Measurements from ENCODE around the gene ASNSD1.
"Not testable (repeated sequence)": the region's sequence is repeated elsewhere in the genome, so short reads cannot be mapped to it uniquely, and the experiment has no call there.

Gene ASNSD1

DNA sequence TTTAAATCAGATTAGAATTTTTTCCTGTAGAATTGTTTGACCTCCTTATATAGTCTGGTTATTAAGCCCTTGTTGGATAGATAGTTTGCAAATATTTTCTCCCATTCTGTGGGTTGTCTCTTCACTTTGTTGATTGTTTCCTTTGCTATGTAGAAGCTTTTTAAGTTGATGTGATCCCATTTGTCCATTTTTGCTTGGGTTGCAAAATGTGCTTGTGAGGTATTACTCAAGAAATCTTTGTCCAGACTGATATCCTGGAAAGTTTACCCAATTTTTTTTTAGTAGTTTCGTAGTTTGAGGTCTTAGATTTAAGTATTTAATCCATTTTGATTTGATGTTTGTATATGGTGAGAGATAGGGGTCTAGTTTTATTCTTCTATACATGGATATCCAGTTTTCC is 26.5 kb downstream of the ASNSD1 start:
- not testable (repeated sequence) for DNase-seq (ENCODE audit: low spot score)

DNA sequence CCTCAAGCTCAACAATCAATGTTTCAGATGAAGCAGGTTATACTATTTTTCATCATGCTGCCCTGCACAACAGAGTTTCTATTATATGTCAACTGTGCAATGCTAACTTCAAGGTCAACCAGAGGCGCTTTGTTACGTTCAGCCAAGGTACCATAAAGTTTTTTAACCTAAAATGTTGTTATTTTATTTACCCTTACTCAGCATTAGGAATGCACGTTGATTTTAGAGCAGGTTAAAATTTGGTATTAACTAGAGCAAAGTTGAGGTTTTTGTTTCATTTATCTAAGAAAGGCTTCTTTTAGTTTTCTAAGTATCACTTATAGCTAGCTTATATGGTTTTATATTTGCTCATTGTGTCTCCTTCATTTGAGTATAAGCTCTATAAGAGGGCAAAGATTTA is 35.0 kb downstream of the ASNSD1 start:
- no peak for DNase-seq (ENCODE audit: low spot score)

GRCh38 chr2:189698020-189698887 is 37.0 kb downstream of the ASNSD1 start:
- peak; percentile 43 for DNase-seq (ENCODE audit: low spot score)

DNA sequence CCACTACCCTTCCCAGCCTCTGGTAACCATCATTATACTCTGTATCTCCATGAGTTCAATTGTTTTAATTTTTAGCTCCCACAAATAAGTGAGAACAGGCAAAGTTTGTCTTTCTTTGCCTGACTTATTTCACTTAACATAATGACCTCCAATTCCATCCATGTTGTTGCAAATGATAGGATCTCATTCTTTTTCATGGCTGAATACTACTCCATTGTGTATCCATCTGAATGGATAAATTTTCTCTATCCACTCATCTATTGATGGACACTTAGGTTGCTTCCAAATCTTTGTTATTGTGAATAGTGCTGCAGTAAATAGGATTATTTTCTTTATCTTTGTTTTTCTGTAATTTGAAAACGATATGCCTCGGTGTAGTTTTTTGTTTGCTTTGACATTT is 39.4 kb downstream of the ASNSD1 start:
- DNase-seq (ENCODE audit: low spot score), result no peak

- no peak for DNase-seq (ENCODE audit: low spot score)
Observed at GRCh38 chr2:189702071-189702470, 40.8 kb downstream of the ASNSD1 start.

- DNase-seq (ENCODE audit: low spot score), result no peak
Observed at GRCh38 chr2:189709501-189710221, 48.4 kb downstream of the ASNSD1 start.

DNA sequence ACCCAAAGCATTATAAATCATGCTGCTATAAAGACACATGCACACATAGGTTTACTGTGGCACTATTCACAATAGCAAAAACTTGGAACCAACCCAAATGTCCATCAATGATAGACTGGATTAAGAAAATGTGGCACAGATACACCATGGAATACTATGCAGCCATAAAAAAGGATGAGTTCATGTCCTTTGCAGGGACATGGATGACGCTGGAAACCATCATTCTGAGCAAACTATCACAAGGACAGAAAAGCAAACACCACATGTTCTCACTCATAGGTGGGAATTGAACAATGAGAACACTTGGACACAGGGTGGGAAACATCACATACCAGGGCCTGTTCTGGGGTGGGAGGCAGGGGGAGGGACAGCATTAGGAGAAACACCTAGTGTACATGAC is 56.3 kb downstream of the ASNSD1 start:
- DNase-seq (ENCODE audit: low spot score), result not testable (repeated sequence)

DNA sequence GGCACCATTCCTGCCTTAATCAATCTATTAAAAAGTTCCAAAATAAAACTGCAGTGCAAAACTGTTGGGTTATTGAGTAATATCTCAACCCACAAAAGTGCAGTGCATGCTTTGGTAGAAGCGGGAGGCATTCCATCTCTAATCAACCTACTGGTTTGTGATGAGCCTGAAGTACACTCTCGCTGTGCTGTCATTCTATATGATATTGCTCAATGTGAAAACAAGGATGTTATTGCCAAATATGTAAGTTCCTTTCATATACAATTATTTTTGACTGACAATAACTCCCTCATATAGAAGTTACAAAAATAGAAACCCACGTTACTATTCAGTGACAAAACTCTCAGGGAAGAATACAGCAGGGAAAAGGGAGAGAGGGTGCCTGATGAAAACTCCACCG is 58.3 kb downstream of the ASNSD1 start:
- DNase-seq (ENCODE audit: low spot score), result no peak

Data from kidney capillary endothelial cell (primary cell).